GM10266 (cell line): ENCODE results near the gene CSNK1G1.

Experiments
- DNase-seq: peaks from one replicate; pipeline ENCODE4 v3.0.0; 2012; ENCODE audit errors: extremely low spot score
- CTCF ChIP-seq: IDR thresholded peaks from 2 replicates; pipeline ENCODE4 v1.5.1; 2012; ENCODE audit warnings: mild to moderate bottlenecking, low read depth; ENCODE audit not compliant: control insufficient read depth, insufficient read depth; ENCODE audit errors: missing control alignments

The CSNK1G1 gene

DNA sequence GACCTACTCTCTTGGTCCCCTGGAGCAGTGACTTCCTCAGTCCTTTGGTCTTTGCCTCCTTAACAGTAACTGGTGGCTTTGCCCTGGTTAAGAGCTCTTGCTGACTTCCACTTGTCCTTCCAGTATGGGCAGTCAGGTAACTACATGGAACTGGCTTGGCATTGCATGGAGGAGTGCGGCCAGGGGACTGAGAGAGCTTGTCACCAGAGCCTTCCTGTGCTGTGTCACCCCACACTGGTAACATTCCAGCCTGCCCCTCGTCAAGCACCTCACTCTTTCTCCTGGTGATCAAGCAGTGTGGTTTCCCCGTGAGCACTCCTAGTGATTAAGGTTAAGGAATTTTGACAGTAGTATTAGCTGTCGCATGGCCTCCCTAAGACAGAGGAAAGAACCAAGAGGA, 223.8 kb downstream of the CSNK1G1 start:
- no peak for TF ChIP-seq CTCF
- no peak for DNase-seq

GRCh38 chr15:64131547-64131946, 224.4 kb downstream of the CSNK1G1 start:
- no peak for DNase-seq
- no peak for TF ChIP-seq CTCF

GRCh38 chr15:64130159-64130558, 225.8 kb downstream of the CSNK1G1 start:
- TF ChIP-seq CTCF: no peak

GRCh38 chr15:64127521-64128270, 228.3 kb downstream of the CSNK1G1 start:
- no peak for TF ChIP-seq CTCF
- DNase-seq: no peak

More at GRCh38 chr15:64130159-64130558, 225.8 kb downstream of the CSNK1G1 start:
- no peak for DNase-seq

- no peak for DNase-seq
- no peak for TF ChIP-seq CTCF
These were observed 230.0 kb downstream of the CSNK1G1 start for GRCh38 chr15:64125978-64126377.

DNA sequence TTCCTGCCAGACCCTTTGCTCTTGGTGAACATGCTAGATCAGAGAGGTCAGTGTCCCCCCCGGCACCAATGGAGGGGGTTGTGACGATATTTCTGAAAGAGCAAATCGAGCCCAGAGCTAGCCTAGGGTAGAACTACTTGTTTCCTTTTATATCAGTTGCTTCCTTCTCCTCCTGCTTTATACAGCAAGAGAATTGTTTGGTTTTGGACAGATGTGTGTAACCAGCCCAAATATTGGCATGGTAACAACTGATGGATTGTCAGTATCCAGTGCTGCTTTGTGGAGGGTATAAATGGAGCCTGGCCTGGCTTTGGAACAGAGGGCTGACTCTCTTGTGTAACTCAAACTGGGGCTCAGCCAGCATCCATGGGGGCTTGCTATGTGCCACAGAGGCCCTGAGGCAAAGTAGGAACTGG, 233.0 kb downstream of the CSNK1G1 start:
- no peak for DNase-seq
- no peak for TF ChIP-seq CTCF

- no peak for DNase-seq
- TF ChIP-seq CTCF: no peak
These were observed 233.5 kb downstream of the CSNK1G1 start for GRCh38 chr15:64122444-64122843.
